Gastrocnemius medialis (tissue), 4 donors: ENCODE measurements around the gene MSH3. TPM values are rescaled to one million over a fixed set of nuclear protein-coding genes. Genes with fewer than 3 reads are reported as not detected.

Source experiments
- ATAC-seq, 2 donors: fragments of 150-250 bp; one replicate each; pipeline ENCODE4 v1.9.1; 2016
- DNase-seq, 2 donors: peaks; one replicate each; pipeline ENCODE4 v3.0.0-alpha.2; 2019
- H3K27ac ChIP-seq, 4 donors: fragments of 200-600 bp; sonication (generic); 1 replicate in 1 of 4; 2 replicates in 3 of 4; pipeline ENCODE4 v1.5.1; 2016 to 2018; ENCODE audit warnings: mild to moderate bottlenecking in 2 of 4, moderate library complexity in 1 of 4
- H3K27me3 ChIP-seq, 3 donors: fragments of 200-600 bp; sonication (generic) in 2 of 3; 1 replicate in 1 of 3; 2 replicates in 2 of 3; pipeline versions ENCODE4 v1.5.1 to v1.6.0; 2016 to 2019; ENCODE audit warnings: mild to moderate bottlenecking in 1 of 3, moderate library complexity in 1 of 3
- H3K36me3 ChIP-seq, 2 donors: fragments of 200-600 bp; sonication (generic) in 1 of 2; one replicate each; pipeline ENCODE4 v1.5.1; 2017 to 2018
- H3K4me1 ChIP-seq, 2 donors: fragments of 200-600 bp; sonication (generic) in 1 of 2; one replicate each; pipeline ENCODE4 v1.5.1; 2016 to 2017; ENCODE audit warnings: mild to moderate bottlenecking in 2 of 2
- H3K4me3 ChIP-seq, 4 donors: fragments of 200-600 bp; sonication (generic) in 3 of 4; 1 replicate in 1 of 4; 2 replicates in 3 of 4; pipeline ENCODE4 v1.5.1; 2016 to 2019; ENCODE audit warnings: mild to moderate bottlenecking in 2 of 4
- H3K9me3 ChIP-seq, 3 donors: fragments of 200-600 bp; sonication (generic) in 2 of 3; 1 replicate in 1 of 3; 2 replicates in 2 of 3; pipeline ENCODE4 v1.5.1; 2016 to 2019
- POLR2A ChIP-seq, 2 donors: fragments of 450-650 bp; IDR thresholded peaks; one replicate each; pipeline ENCODE4 v1.6.1; 2017; ENCODE audit warnings: antibody characterized with exemption in 2 of 2, mild to moderate bottlenecking in 2 of 2, moderate library complexity in 2 of 2
- in situ Hi-C, 4 donors: fragments of 200-750 bp; cut with MboI; loops; one replicate each; pipeline versions ENCODE4 v1.15.0 to v1.8.0; 2017; ENCODE audit warnings: low sequenced_read_pairs in 4 of 4
- intact Hi-C: fragments of 100-400 bp; cut with DNase I; formaldehyde crosslinking; loops from one replicate; pipeline ENCODE4 v1.15.1; 2023; ENCODE audit warnings: low total_unique reads
- total RNA-seq, 4 donors: library from RNA; depleted of rRNA; stranded (reverse); fragments of >200 nt; gene quantifications; one replicate each; pipeline versions ENCODE4 v1.1.0 to v1.2.3, GENCODE V29; 2016
- TF ChIP-seq, protein P1 (sequence below), 5 experiments: fragments of 450-650 bp in 3 of 5; fragments of 200-600 bp in 2 of 5; sonication (generic) in 2 of 5; IDR thresholded peaks in 4 of 5; conservative IDR thresholded peaks in 1 of 5; 1 replicate in 4 of 5; 2 replicates in 1 of 5; pipeline ENCODE4 v1.5.1; 2016 to 2019; ENCODE audit warnings: antibody characterized with exemption in 5 of 5, mild to moderate bottlenecking in 3 of 5, moderate library complexity in 3 of 5

The MSH3 gene
- total RNA-seq, 4 donors from 2014 or later = 5.8 to 10.4 (median 7.2) TPM

DNA sequence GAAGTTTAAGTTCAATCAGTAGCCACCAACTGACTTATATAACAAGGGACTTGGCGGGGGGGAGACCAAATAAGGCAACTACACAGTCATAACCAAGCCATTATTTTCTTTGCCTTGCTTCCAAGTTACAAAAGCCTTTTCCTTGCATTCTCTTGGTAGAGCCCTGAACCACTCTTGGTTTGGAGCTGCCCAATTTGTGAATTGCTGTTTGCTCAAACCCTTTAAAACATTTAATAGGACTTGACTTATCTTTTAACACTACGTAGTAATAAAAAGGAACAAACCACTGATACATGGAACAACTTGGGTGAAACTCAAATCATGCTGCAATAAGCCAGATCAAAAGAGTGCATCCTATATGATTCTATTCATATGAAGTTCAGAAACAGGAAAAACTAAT is 31.7 kb upstream of the MSH3 start:
- DNase-seq (no peak), ATAC-seq (no peak)
- intact Hi-C loops = no loop called here
- TF ChIP-seq, protein P1, sequence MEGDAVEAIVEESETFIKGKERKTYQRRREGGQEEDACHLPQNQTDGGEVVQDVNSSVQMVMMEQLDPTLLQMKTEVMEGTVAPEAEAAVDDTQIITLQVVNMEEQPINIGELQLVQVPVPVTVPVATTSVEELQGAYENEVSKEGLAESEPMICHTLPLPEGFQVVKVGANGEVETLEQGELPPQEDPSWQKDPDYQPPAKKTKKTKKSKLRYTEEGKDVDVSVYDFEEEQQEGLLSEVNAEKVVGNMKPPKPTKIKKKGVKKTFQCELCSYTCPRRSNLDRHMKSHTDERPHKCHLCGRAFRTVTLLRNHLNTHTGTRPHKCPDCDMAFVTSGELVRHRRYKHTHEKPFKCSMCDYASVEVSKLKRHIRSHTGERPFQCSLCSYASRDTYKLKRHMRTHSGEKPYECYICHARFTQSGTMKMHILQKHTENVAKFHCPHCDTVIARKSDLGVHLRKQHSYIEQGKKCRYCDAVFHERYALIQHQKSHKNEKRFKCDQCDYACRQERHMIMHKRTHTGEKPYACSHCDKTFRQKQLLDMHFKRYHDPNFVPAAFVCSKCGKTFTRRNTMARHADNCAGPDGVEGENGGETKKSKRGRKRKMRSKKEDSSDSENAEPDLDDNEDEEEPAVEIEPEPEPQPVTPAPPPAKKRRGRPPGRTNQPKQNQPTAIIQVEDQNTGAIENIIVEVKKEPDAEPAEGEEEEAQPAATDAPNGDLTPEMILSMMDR (IDR thresholded peaks at IDR 0.05 in 4 of 5, conservative IDR thresholded peaks at IDR 0.05 in 1 of 5) = no peak
- no peak for TF ChIP-seq POLR2A (IDR thresholded peaks at IDR 0.05)
- Histone ChIP-seq H3K36me3 (no peaks in the 10 kb centered on the region), H3K9me3 (no peaks in the 10 kb centered on the region), H3K4me1 (no peaks in the 10 kb centered on the region), H3K4me3 (no peak overlapping the region), H3K27me3 (no peaks in the 10 kb centered on the region), H3K27ac (no peak overlapping the region)
- in situ Hi-C loops = no loop called here

DNA sequence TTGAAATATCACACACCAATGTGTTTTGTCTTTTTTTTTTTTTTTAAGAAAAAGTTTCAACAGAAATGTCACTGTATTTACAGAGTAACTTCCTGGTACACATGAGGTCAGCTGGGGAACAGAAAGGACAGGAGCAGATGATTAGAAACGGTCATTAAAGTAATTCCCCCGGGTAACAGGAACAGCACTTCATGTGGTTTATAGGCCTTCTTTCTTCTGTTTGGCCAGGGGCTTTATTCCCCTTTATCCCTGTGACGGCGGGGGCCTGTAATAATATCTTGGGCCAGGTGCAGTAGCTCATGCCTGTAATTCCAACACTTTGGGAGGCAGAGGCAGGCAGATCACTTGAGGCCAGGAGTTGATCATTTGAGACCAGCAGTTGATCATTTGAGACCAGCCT is 30.5 kb upstream of the MSH3 start:
- DNase-seq (no peak), ATAC-seq (no peak)
- Histone ChIP-seq H3K9me3 (no peaks in the 10 kb centered on the region), H3K27me3 (no peaks in the 10 kb centered on the region), H3K36me3 (no peaks in the 10 kb centered on the region), H3K4me1 (no peaks in the 10 kb centered on the region), H3K27ac (no peak overlapping the region), H3K4me3 (no peak overlapping the region)
- intact Hi-C loops (no loop called here), in situ Hi-C loops (no loop called here)
- TF ChIP-seq POLR2A (IDR thresholded peaks at IDR 0.05) = no peak
- TF ChIP-seq, protein P1 (IDR thresholded peaks at IDR 0.05 in 4 of 5, conservative IDR thresholded peaks at IDR 0.05 in 1 of 5) = no peak

DNA sequence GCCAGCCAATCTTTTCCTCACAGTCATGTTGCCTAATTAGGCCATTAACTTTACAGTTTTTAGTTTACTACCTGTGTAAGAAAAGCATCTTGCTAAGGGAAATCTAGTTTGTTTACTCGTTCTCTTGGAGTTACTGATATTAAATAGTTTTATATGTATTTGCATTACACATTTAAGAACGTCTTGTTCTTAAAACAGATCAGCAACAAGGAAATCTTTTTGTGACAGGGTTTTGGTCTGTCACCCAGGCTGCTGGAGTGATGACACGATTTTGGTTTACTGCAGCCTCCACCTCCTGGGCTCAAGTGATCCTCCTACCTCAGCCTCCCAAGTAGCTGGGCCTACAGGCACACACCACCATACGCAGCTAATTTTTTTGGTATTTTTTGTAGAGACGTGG is 29.2 kb upstream of the MSH3 start:
- Histone ChIP-seq H3K36me3 (no peaks in the 10 kb centered on the region), H3K4me3 (no peak overlapping the region), H3K27me3 (no peaks in the 10 kb centered on the region), H3K4me1 (no peaks in the 10 kb centered on the region), H3K9me3 (no peaks in the 10 kb centered on the region), H3K27ac (no peak overlapping the region)
- ATAC-seq (no peak), DNase-seq (no peak)
- intact Hi-C loops (no loop called here), in situ Hi-C loops (no loop called here)
- TF ChIP-seq, protein P1 (IDR thresholded peaks at IDR 0.05 in 4 of 5, conservative IDR thresholded peaks at IDR 0.05 in 1 of 5) = no peak
- TF ChIP-seq POLR2A (IDR thresholded peaks at IDR 0.05) = no peak

DNA sequence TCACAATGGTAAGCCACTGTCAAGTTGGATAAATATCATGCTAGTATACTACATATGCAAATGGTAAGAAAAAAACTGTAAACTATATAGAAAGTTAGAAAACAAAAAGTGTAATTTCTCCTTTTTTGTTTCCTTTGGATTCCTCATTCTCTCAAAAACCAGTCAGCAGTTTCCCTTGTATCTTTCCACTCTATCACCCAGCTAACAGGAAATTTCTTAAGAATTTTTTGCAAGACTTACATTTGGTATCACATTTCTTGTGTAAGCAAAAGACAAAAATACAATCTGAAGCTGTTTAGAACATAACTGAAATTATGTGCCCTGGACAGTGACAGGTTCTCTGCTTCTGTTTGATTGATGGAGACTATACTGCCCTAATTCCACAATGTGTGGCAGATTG is 25.2 kb upstream of the MSH3 start:
- Histone ChIP-seq H3K4me1 (no peaks in the 10 kb centered on the region), H3K9me3 (no peaks in the 10 kb centered on the region), H3K27me3 (no peaks in the 10 kb centered on the region), H3K36me3 (peaks cover 0 to 23% of the 10 kb centered on the region in 2 donors), H3K4me3 (no peak overlapping the region), H3K27ac (no peak overlapping the region)
- in situ Hi-C loops = no loop called here
- DNase-seq (no peak), ATAC-seq (no peak)
- intact Hi-C loops = no loop called here
- TF ChIP-seq, protein P1 (IDR thresholded peaks at IDR 0.05 in 4 of 5, conservative IDR thresholded peaks at IDR 0.05 in 1 of 5) = no peak
- TF ChIP-seq POLR2A (IDR thresholded peaks at IDR 0.05) = no peak
